Liver (tissue), 9 donors: ENCODE data around the gene TIMP3. TPM values are rescaled to one million over a fixed set of nuclear protein-coding genes. Genes with fewer than 3 reads are reported as not detected.

ENCODE experiments used
- DNase-seq: peaks from one replicate; pipeline ENCODE4 v3.0.0-alpha.2; 2017; ENCODE audit warnings: low spot score
- H3K27ac ChIP-seq, 2 donors: one replicate each; pipeline ENCODE4 v1.7.0; 2013; ENCODE audit warnings: inconsistent platforms in 2 of 2, low read length in 2 of 2, control low read depth in 1 of 2, low read depth in 1 of 2, mild to moderate bottlenecking in 1 of 2
- H3K27me3 ChIP-seq, 4 donors: one replicate each; pipeline versions ENCODE4 v1.6.1 to v1.7.0; 2013; ENCODE audit warnings: low read length in 3 of 4, inconsistent platforms in 1 of 4, mild to moderate bottlenecking in 1 of 4, moderate library complexity in 1 of 4; ENCODE audit not compliant: control insufficient read depth in 4 of 4, insufficient read depth in 4 of 4
- H3K36me3 ChIP-seq, 4 donors: one replicate each; pipeline versions ENCODE4 v1.6.1 to v1.7.0; 2013; ENCODE audit warnings: low read length in 3 of 4, mild to moderate bottlenecking in 3 of 4, low read depth in 1 of 4, moderate library complexity in 1 of 4; ENCODE audit not compliant: control insufficient read depth in 4 of 4, insufficient read depth in 3 of 4
- H3K4me1 ChIP-seq, 4 donors: one replicate each; pipeline versions ENCODE4 v1.6.1 to v1.7.0; 2013; ENCODE audit warnings: low read length in 3 of 4, mild to moderate bottlenecking in 3 of 4, moderate library complexity in 1 of 4; ENCODE audit not compliant: control insufficient read depth in 4 of 4, insufficient read depth in 4 of 4
- H3K4me3 ChIP-seq, 3 donors: one replicate each; pipeline versions ENCODE4 v1.6.1 to v1.7.0; 2013; ENCODE audit warnings: low read length in 3 of 3, control low read depth in 1 of 3, low read depth in 1 of 3, mild to moderate bottlenecking in 1 of 3
- H3K9ac ChIP-seq, 2 donors: one replicate each; pipeline ENCODE4 v1.7.0; 2013; ENCODE audit warnings: low read length in 2 of 2, mild to moderate bottlenecking in 2 of 2, moderate library complexity in 2 of 2, control low read depth in 1 of 2, low read depth in 1 of 2
- H3K9me3 ChIP-seq, 4 donors: one replicate each; pipeline versions ENCODE4 v1.6.1 to v1.7.0; 2013; ENCODE audit warnings: low read length in 3 of 4; ENCODE audit not compliant: control insufficient read depth in 4 of 4
- EGR1 ChIP-seq, 2 donors: IDR thresholded peaks; 2 replicates each; pipeline ENCODE4 v1.6.1; 2016 to 2018; ENCODE audit warnings: antibody characterized with exemption in 2 of 2, low read depth in 2 of 2
- FOXA2 ChIP-seq: IDR thresholded peaks from 2 replicates; pipeline ENCODE4 v1.6.1; 2016; ENCODE audit warnings: antibody characterized with exemption
- HNF4A ChIP-seq, 2 donors: conservative IDR thresholded peaks; 2 replicates each; pipeline ENCODE4 v1.6.1; 2016; ENCODE audit warnings: antibody characterized with exemption in 2 of 2, mild to moderate bottlenecking in 2 of 2
- HNF4G ChIP-seq: IDR thresholded peaks from 2 replicates; pipeline ENCODE4 v1.6.1; 2016; ENCODE audit warnings: antibody characterized with exemption
- JUND ChIP-seq, 2 donors: IDR thresholded peaks; 2 replicates each; pipeline ENCODE4 v1.6.1; 2016; ENCODE audit warnings: antibody characterized with exemption in 2 of 2
- RXRA ChIP-seq, 2 donors: IDR thresholded peaks; 2 replicates each; pipeline ENCODE4 v1.6.1; 2017 to 2018; ENCODE audit warnings: antibody characterized with exemption in 2 of 2, mild to moderate bottlenecking in 1 of 2
- SP1 ChIP-seq: IDR thresholded peaks from 2 replicates; pipeline ENCODE4 v1.6.1; 2018; ENCODE audit warnings: antibody characterized with exemption, mild to moderate bottlenecking
- YY1 ChIP-seq: IDR thresholded peaks from 2 replicates; pipeline ENCODE4 v1.6.1; 2016; ENCODE audit warnings: antibody characterized with exemption, mild to moderate bottlenecking
- WGBS: extraction: QIAGEN DNeasy Blood & Tissue Kit; methylation state at CpG from one replicate; pipeline ENCODE4 v1.1.7; 2013; 5-methylcytosine and 5-hydroxymethylcytosine counted together
- polyA plus RNA-seq, 2 donors: library from polyadenylated mRNA; stranded (reverse) in 1 of 2; unstranded in 1 of 2; fragments of 200-250 nt in 1 of 2; fragments of >200 nt in 1 of 2; fragmentation: Nextera tagmentation in 1 of 2; extraction: Ambion mirVana in 1 of 2; gene quantifications; one replicate each; pipeline versions ENCODE4 v1.2.1 to v1.2.3, GENCODE V29; 2013 to 2015
- total RNA-seq, 2 donors: library from RNA; depleted of rRNA; stranded (reverse); fragments of >200 nt; gene quantifications; one replicate each; pipeline ENCODE4 v1.2.3, GENCODE V29; 2014
- TF ChIP-seq, protein P1 (sequence below): fragments of 150-350 bp; IDR thresholded peaks from 2 replicates; pipeline ENCODE4 v1.5.1; 2017; ENCODE audit warnings: improper control_type of control experiment, low read depth, low read length; ENCODE audit not compliant: missing input control
- TF ChIP-seq, protein P2 (sequence below): IDR thresholded peaks from 2 replicates; pipeline ENCODE4 v1.6.1; 2016; ENCODE audit warnings: antibody characterized with exemption
- TF ChIP-seq, protein P3 (sequence below): IDR thresholded peaks from 2 replicates; pipeline ENCODE4 v1.6.1; 2016; ENCODE audit warnings: antibody characterized with exemption, mild to moderate bottlenecking
- donor health status: healthy.
- donor health status: healthy.
- donor health status: healthy.
- donor health status: healthy.
- donor health status: healthy.

The TIMP3 gene
- total and polyA plus RNA-seq, 4 donors, result 28.0 to 44.0 (median 31.2) TPM

DNA sequence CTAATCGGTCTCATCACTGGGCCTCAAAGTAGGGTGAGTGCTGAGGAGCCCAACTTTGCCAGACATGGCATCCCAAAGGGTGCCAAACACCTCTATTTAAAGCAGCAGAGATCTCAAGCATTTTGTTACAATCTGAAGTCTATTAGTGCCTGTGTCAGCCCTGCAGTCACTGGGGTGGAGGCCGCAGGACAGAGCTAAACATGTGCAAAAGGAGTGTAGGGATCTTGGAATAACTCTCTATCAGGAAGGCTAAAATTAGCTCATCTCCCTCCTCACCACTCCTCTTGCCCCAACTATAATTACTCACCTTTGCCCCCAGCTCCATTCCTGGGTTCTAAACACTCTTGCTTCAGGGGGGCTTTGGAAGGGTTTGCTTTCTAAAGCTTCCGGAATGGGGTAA, 87.5 kb downstream of the TIMP3 start:
- no peaks in the 10 kb centered on the region for H3K36me3 ChIP-seq
- no peaks in the 10 kb centered on the region for H3K4me1 ChIP-seq
- 92% methylated on average over 3 of the region's 3 CpGs for WGBS
- no peak overlapping the region for H3K9ac ChIP-seq
- H3K27me3 ChIP-seq, result no peaks in the 10 kb centered on the region
- no peak for DNase-seq
- no peak overlapping the region for H3K4me3 ChIP-seq
- H3K27ac ChIP-seq, result no peak overlapping the region
- no peaks in the 10 kb centered on the region for H3K9me3 ChIP-seq
- no peak for TF ChIP-seq YY1
- no peak for TF ChIP-seq HNF4G
- TF ChIP-seq, protein P1, sequence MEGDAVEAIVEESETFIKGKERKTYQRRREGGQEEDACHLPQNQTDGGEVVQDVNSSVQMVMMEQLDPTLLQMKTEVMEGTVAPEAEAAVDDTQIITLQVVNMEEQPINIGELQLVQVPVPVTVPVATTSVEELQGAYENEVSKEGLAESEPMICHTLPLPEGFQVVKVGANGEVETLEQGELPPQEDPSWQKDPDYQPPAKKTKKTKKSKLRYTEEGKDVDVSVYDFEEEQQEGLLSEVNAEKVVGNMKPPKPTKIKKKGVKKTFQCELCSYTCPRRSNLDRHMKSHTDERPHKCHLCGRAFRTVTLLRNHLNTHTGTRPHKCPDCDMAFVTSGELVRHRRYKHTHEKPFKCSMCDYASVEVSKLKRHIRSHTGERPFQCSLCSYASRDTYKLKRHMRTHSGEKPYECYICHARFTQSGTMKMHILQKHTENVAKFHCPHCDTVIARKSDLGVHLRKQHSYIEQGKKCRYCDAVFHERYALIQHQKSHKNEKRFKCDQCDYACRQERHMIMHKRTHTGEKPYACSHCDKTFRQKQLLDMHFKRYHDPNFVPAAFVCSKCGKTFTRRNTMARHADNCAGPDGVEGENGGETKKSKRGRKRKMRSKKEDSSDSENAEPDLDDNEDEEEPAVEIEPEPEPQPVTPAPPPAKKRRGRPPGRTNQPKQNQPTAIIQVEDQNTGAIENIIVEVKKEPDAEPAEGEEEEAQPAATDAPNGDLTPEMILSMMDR, result no peak
- TF ChIP-seq SP1, result no peak
- no peak for TF ChIP-seq FOXA2

DNA sequence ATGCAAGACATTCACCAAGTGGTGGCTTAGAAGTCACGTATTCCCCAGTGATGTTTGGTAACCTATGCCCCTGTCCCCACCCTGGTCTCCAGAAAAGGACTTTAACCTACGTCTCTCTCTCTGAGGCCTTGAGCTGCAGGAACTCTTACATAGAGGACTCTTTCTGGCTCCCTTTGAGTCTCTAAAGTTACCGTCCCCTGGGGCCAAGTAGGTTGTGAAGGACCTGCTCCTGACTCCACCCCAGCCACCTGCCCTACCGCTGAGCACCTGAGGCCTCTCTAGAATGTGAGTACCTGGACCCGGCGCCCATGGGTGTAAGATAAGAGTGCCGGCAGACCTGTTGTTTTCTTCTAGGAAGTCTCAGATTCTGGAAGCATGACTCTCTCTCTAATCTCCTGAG, 95.4 kb downstream of the TIMP3 start:
- Histone ChIP-seq H3K9me3 (no peaks in the 10 kb centered on the region), H3K4me1 (no peaks in the 10 kb centered on the region), H3K4me3 (no peak overlapping the region), H3K36me3 (no peaks in the 10 kb centered on the region), H3K27me3 (no peaks in the 10 kb centered on the region), H3K9ac (no peak overlapping the region), H3K27ac (no peak overlapping the region)
- TF ChIP-seq, protein P1, result no peak
- TF ChIP-seq RXRA (IDR thresholded peaks at IDR 0.05) (no peak), HNF4G (no peak), EGR1 (IDR thresholded peaks at IDR 0.05; ENCODE audit: low read depth in 2 of 2) (no peak), FOXA2 (no peak), YY1 (no peak), JUND (IDR thresholded peaks at IDR 0.05) (no peak), HNF4A (conservative IDR thresholded peaks at IDR 0.05) (no peak), SP1 (no peak)
- TF ChIP-seq, protein P2, sequence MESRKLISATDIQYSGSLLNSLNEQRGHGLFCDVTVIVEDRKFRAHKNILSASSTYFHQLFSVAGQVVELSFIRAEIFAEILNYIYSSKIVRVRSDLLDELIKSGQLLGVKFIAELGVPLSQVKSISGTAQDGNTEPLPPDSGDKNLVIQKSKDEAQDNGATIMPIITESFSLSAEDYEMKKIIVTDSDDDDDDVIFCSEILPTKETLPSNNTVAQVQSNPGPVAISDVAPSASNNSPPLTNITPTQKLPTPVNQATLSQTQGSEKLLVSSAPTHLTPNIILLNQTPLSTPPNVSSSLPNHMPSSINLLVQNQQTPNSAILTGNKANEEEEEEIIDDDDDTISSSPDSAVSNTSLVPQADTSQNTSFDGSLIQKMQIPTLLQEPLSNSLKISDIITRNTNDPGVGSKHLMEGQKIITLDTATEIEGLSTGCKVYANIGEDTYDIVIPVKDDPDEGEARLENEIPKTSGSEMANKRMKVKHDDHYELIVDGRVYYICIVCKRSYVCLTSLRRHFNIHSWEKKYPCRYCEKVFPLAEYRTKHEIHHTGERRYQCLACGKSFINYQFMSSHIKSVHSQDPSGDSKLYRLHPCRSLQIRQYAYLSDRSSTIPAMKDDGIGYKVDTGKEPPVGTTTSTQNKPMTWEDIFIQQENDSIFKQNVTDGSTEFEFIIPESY, result no peak
- TF ChIP-seq, protein P3, sequence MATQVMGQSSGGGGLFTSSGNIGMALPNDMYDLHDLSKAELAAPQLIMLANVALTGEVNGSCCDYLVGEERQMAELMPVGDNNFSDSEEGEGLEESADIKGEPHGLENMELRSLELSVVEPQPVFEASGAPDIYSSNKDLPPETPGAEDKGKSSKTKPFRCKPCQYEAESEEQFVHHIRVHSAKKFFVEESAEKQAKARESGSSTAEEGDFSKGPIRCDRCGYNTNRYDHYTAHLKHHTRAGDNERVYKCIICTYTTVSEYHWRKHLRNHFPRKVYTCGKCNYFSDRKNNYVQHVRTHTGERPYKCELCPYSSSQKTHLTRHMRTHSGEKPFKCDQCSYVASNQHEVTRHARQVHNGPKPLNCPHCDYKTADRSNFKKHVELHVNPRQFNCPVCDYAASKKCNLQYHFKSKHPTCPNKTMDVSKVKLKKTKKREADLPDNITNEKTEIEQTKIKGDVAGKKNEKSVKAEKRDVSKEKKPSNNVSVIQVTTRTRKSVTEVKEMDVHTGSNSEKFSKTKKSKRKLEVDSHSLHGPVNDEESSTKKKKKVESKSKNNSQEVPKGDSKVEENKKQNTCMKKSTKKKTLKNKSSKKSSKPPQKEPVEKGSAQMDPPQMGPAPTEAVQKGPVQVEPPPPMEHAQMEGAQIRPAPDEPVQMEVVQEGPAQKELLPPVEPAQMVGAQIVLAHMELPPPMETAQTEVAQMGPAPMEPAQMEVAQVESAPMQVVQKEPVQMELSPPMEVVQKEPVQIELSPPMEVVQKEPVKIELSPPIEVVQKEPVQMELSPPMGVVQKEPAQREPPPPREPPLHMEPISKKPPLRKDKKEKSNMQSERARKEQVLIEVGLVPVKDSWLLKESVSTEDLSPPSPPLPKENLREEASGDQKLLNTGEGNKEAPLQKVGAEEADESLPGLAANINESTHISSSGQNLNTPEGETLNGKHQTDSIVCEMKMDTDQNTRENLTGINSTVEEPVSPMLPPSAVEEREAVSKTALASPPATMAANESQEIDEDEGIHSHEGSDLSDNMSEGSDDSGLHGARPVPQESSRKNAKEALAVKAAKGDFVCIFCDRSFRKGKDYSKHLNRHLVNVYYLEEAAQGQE, result no peak
- no peak for DNase-seq
- WGBS, result 90% methylated on average over 7 of the region's 7 CpGs
